Thyroid gland (tissue), 4 donors: ENCODE measurements around the gene KIF21A. TPM values are rescaled to one million over a fixed set of nuclear protein-coding genes. Genes with fewer than 3 reads are reported as not detected.

Experiments used
- DNase-seq, 2 donors: peaks; one replicate each; pipeline ENCODE4 v3.0.0-alpha.2; 2019
- H3K27ac ChIP-seq, 3 donors: fragments of 200-600 bp; sonication (generic); 1 replicate in 2 of 3; 2 replicates in 1 of 3; pipeline ENCODE4 v1.5.1; 2016 to 2019; ENCODE audit warnings: mild to moderate bottlenecking in 1 of 3, moderate library complexity in 1 of 3
- H3K27me3 ChIP-seq: fragments of 200-600 bp; sonication (generic); one replicate; pipeline ENCODE4 v1.5.1; 2019
- H3K36me3 ChIP-seq, 2 donors: fragments of 200-600 bp; sonication (generic); one replicate each; pipeline ENCODE4 v1.5.1; 2016 to 2019
- H3K4me1 ChIP-seq, 2 donors: fragments of 200-600 bp; sonication (generic); one replicate each; pipeline ENCODE4 v1.5.1; 2017 to 2019
- H3K4me3 ChIP-seq, 3 donors: fragments of 200-600 bp; sonication (generic); replicated peaks in 1 of 3; 1 replicate in 2 of 3; 2 replicates in 1 of 3; pipeline ENCODE4 v1.5.1; 2016; ENCODE audit warnings: mild to moderate bottlenecking in 1 of 3
- H3K9me3 ChIP-seq: fragments of 200-600 bp; sonication (generic); one replicate; pipeline ENCODE4 v1.5.1; 2017
- POLR2A ChIP-seq, 2 donors: fragments of 450-650 bp; IDR thresholded peaks; one replicate each; pipeline ENCODE4 v1.6.1; 2017; ENCODE audit warnings: antibody characterized with exemption in 2 of 2, mild to moderate bottlenecking in 2 of 2, moderate library complexity in 1 of 2
- WGBS, 2 donors: methylation state at CpG; one replicate each; pipeline ENCODE4 v1.1.5; 2017; 5-methylcytosine and 5-hydroxymethylcytosine counted together
- intact Hi-C: fragments of 100-400 bp; cut with DNase I; formaldehyde crosslinking; loops from one replicate; pipeline ENCODE4 v1.15.1; 2023
- total RNA-seq, 4 donors: library from RNA; depleted of rRNA; stranded (reverse); fragments of >200 nt; gene quantifications; one replicate each; pipeline ENCODE4 v1.2.3, GENCODE V29; 2016
- TF ChIP-seq, protein P1 (sequence below), 6 experiments: fragments of 200-600 bp in 3 of 6; fragments of 450-650 bp in 3 of 6; sonication (generic) in 3 of 6; IDR thresholded peaks; one replicate each; pipeline ENCODE4 v1.5.1; 2016 to 2019; ENCODE audit warnings: antibody characterized with exemption in 6 of 6, mild to moderate bottlenecking in 2 of 6, inconsistent platforms in 1 of 6, moderate library complexity in 1 of 6

KIF21A gene
- total RNA-seq, 4 donors from 2014 or later: 17.5 to 149 (median 33.1) TPM

GRCh38 chr12:39269492-39269891, 173.4 kb downstream of the KIF21A start:
- intact Hi-C loops: no loop called here
- no peaks in the 10 kb centered on the region for H3K9me3 ChIP-seq
- H3K4me1 ChIP-seq: peaks cover 15 to 18% of the 10 kb centered on the region in 2 donors
- 82 to 89% methylated on average over 5 of the region's 5 CpGs for WGBS, 2 donors
- no peaks in the 10 kb centered on the region for H3K27me3 ChIP-seq
- H3K27ac ChIP-seq: no peak overlapping the region
- no peak for DNase-seq
- TF ChIP-seq, protein P1, sequence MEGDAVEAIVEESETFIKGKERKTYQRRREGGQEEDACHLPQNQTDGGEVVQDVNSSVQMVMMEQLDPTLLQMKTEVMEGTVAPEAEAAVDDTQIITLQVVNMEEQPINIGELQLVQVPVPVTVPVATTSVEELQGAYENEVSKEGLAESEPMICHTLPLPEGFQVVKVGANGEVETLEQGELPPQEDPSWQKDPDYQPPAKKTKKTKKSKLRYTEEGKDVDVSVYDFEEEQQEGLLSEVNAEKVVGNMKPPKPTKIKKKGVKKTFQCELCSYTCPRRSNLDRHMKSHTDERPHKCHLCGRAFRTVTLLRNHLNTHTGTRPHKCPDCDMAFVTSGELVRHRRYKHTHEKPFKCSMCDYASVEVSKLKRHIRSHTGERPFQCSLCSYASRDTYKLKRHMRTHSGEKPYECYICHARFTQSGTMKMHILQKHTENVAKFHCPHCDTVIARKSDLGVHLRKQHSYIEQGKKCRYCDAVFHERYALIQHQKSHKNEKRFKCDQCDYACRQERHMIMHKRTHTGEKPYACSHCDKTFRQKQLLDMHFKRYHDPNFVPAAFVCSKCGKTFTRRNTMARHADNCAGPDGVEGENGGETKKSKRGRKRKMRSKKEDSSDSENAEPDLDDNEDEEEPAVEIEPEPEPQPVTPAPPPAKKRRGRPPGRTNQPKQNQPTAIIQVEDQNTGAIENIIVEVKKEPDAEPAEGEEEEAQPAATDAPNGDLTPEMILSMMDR (IDR thresholded peaks at IDR 0.05): no peak
- no peak for TF ChIP-seq POLR2A (IDR thresholded peaks at IDR 0.05)
- H3K36me3 ChIP-seq: no peaks in the 10 kb centered on the region
- H3K4me3 ChIP-seq: no peak overlapping the region

DNA sequence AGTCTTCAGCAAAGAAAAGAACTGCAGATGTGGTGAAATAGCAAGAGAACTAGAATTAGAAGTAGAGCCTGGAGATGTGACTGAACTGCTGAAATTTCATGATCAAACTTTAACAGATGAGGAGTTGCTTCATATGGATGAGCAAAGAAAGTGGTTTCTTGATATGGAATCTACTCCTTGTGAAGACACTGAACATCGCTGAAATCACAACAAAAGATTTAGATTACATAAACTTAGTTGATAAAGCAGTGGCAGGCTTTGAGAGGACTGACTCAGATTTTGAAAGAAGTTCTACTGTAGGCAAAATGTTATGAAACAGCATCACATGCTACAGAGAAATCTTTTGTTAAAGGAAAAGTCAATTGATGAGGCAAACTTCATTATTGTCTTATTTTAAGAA, 175.0 kb downstream of the KIF21A start:
- TF ChIP-seq POLR2A (IDR thresholded peaks at IDR 0.05): no peak
- TF ChIP-seq, protein P1 (IDR thresholded peaks at IDR 0.05): no peak
- 85 to 86% methylated on average over 1 of the region's 1 CpG for WGBS, 2 donors
- Histone ChIP-seq H3K4me3 (no peak overlapping the region), H3K27me3 (no peaks in the 10 kb centered on the region), H3K27ac (no peak overlapping the region), H3K4me1 (peaks cover 15 to 17% of the 10 kb centered on the region in 2 donors), H3K36me3 (no peaks in the 10 kb centered on the region), H3K9me3 (no peaks in the 10 kb centered on the region)
- no peak for DNase-seq
- intact Hi-C loops: no loop called here

- Histone ChIP-seq H3K4me1 (no peaks in the 10 kb centered on the region), H3K4me3 (no peak overlapping the region), H3K36me3 (no peaks in the 10 kb centered on the region), H3K9me3 (no peaks in the 10 kb centered on the region), H3K27ac (no peak overlapping the region), H3K27me3 (no peaks in the 10 kb centered on the region)
- DNase-seq: no peak
- WGBS, 2 donors: 71 to 79% methylated on average over 1 of the region's 1 CpG
- intact Hi-C loops: no loop called here
- TF ChIP-seq POLR2A (IDR thresholded peaks at IDR 0.05): no peak
- TF ChIP-seq, protein P1 (IDR thresholded peaks at IDR 0.05): no peak
Observed at GRCh38 chr12:39252628-39253027, 190.3 kb downstream of the KIF21A start.

Other genes starting within 250 kb of the KIF21A start
- gene ABCD2, start 176.7 kb upstream of the KIF21A start, total RNA-seq: under 1 TPM; 0.33 to 0.81 (median 0.63) TPM